Left colon (tissue), 2 donors: ENCODE data around the gene STXBP3. TPM values are rescaled to one million over a fixed set of nuclear protein-coding genes. Genes with fewer than 3 reads are reported as not detected.

Source experiments
- ATAC-seq: fragments of 200-7000 bp; cut with Tn5 transposase; one replicate; pipeline ENCODE4 v1.9.1; 2020; ENCODE audit warnings: mild to moderate bottlenecking, moderate library complexity
- DNase-seq, 2 donors: peaks; one replicate each; pipeline ENCODE4 v3.0.0-alpha.2; 2020
- intact Hi-C, 2 donors: fragments of 100-400 bp; cut with DNase I in 1 of 2; cut with micrococcal nuclease in 1 of 2; formaldehyde crosslinking; loops; one replicate each; pipeline versions ENCODE4 v1.11.2 to v1.14.0; 2022; cut with DNase I, micrococcal nuclease
- total RNA-seq, 2 donors: library from RNA; stranded (reverse); fragmentation: NEBNext Ultra II Directional; extraction: Animal tissue kit (Norgen Biotek cat#: 25700); gene quantifications; one replicate each; pipeline ENCODE4 v1.2.1, GENCODE V29; 2021
- donor health status: DM: no; HTN: no; CAD: no.
- donor health status: DM: yes; HTN: yes; CAD: no.

The STXBP3 gene
- total RNA-seq, 2 donors from 2014 or later = 59.0 to 75.5 TPM

DNA sequence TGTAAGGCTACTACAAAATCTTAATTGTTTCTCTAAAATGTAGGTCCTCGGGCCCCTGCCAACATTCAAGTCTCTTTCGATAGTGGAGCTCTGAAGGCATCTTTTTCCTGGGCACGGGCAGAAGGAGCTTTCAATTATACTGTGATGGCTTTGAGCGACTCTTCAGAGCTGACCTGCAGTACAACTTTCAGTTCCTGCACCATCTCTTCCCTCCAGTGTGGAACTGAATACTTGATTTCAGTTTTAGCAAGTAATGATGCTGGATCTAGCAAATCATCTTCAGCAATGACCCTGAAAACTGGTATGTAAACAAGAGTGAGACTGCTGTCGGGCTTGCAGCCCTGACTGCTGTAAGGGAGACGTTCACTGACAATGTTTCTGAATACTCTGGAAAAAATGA lies 24.2 kb upstream of the STXBP3 start:
- intact Hi-C loops = no loop called here
- ATAC-seq (no peak), DNase-seq (no peak)

DNA sequence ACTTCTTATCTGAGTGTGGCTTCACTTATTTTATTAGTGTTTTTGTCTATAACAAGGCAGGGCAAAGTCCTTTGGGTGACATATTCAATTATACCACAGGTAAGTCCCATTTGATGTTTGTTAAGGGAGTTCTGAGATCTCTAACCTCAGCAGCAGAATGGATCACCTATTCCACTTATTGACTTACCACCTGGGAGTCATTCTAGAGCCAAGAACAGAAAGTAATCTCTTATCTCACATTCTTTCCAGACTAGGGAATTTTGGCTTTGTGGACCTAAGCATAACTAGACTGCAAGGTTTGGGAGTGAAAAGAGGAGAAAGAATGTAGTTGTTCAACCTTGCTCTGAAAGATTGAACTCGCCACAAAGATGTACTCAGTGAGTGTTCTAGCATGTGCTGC lies 20.6 kb upstream of the STXBP3 start:
- ATAC-seq (peak; percentile 99), DNase-seq (no peak)
- intact Hi-C loops = no loop called here

DNA sequence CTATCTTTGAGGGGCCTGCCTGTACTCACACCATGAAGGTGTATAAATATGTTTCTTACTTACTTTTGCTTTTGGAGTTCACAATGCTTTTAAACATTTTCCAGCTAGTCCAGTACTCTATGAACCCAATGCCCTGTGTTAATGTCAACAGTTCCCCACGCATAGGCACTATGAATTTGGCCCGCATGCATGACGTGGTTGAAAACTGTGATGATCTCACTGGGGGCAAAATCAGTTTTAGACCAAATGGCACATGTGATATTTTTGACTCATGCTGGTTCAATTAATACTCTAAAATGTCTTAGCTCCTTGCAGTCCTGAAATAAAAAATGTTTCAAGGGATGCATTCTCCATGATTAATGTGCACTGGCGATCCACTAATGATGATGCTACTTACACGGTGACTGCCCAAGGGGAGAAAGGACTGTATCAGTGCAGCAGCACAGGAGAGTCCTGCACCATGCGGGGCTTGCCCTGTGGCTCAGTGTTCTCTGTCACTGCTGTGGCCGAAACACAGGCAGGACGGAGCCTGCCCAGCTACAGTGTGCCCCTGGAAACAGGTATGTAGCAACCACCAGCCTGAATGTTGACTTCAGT lies 18.0 kb upstream of the STXBP3 start:
- intact Hi-C loops = no loop called here
- no peak for ATAC-seq

DNA sequence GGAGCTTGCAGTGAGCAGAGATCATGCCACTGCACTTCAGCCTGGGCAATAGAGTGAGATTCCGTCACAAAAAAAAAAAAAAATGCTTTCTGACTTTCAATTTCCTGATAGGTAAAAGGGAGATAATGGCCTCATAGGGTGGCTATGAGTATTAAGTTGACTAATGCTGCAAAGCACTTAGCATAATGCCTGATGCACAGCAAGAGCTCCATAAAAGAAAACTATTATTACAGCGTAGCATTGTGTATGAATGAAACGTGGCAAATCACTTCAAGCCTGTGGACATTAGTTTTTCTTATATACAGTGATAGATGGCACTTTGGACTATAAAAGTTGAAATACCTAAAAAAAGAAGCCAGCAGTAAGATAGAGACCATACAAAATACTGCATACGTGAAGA lies 17.0 kb upstream of the STXBP3 start:
- DNase-seq (no peak), ATAC-seq (no peak)
- intact Hi-C loops = no loop called here

More for the DNA sequence above, 18.0 kb upstream of the STXBP3 start:
- DNase-seq = no peak

DNA sequence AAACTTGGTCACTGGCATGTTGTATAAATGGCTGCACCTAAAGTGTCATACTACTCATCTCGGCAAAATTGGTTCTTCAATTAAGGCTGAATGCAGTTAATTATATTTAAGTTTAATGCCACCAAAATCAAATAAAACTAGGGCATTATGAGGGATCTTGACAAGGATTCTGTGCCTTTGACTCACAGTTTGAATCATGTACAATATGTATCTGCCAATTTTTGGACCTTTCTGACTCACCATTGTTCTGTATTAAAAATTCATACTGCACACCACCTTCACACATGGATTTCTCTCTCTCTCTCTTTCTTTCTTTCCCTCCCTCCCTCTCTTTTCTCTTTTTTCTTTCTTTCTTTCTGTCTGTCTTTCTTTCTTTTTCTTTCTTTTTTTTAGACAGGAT lies 14.1 kb upstream of the STXBP3 start:
- DNase-seq (no peak), ATAC-seq (no peak)
- intact Hi-C loops = no loop called here

DNA sequence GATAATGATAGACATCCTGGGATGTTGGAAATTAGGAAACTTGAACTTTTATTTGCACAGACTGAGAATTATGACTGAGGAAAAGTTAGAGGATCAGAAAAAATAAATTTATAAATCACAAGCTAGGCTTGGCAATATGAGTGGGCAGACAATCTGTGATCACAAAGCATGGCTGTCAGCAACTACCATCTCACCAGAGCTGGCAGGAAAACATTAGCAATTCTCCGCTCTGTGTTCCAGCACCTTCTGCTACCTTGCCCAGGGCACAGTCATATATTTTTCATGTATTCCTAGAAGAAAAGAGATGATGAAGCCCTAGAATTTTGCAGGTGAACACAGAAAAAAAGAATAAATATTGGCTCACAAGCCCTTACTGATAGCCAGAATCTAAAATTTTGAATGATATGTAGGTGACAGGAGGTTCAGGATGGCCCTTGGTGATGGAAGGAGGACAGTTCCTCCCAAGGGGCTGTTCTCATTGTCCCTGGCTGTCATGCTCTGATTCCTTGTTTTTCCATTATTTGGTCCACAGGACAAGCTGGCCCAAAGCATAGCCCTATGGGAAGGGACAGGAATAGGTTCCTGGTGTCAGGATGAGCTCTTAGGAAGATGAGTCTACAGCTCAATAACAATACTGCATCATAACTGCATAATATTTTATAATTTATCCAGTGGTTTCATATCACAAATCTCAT lies 12.2 kb upstream of the STXBP3 start:
- intact Hi-C loops = no loop called here
- DNase-seq = no peak
- no peak for ATAC-seq

DNA sequence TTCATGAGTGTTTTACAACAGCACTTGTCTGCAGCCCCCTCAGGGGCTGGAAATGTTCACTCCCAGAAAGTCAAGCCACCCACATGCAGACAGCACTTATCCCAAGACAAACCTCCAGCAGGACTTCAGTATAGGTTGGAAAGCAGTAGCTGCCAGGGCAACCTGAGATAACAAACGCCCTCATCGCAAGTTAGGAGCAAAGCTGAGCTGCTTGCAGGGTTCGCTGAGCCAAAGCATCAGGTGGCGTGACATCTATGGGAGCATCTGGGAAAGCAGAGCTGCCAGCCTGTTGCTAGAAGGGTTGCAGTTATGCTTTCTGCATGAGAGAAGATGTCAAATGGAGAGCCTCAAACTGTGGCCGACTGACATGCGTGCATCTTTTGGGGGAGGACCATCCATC lies 4.2 kb upstream of the STXBP3 start:
- DNase-seq = no peak
- intact Hi-C loops = no loop called here
- ATAC-seq = no peak

DNA sequence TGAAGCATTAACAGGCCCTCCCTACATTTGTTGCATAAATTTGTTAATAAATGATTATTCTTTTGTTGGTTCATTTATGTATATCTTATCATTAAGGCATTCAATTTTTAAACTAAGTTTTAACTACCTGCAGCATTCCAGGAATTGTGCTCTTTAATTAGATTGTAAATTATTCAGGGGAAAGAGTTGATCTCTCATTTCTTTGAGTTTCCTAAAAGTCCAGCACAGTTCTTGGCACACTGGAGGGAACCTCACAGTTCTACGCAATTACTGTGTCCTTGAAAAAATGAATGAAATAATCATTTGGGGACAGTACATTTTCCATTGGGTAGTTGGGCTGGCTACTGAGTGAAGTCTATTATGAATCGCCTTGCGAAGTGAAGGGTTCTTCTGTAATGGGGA lies 493 bp upstream of the STXBP3 start:
- no peak for DNase-seq
- no peak for ATAC-seq
- intact Hi-C loops = no loop called here

DNA sequence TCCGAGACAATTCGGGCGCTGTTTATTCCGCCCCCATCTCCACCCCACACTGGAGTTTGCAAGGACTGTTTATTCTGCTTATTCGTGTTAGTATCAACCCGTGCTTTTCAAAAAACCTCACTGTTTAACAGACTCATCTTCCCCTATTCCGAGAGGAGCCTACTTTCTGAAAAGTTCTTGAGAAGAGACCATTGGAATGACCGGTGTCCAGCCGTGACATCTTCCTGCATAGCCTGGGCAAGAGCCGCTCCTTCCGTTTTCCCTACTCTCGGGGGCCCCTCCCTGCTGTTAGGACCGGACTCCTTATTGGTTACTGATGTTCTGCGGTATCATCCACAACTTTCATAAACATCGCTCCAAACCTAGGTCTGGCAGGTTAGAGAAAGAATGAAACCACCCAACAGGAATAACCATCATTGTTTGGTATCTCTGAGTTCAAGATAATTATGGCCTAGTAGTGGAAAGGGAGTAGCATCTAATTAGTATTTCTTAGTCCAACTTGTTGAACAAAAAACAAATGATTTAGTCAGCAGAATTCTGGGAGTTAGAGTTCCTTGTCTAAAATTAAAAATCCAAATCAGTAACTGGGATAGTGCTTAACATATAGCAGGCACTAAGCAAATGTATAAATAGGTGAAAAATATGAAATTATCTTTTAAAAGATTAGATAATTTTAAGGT lies 837 bp downstream of the STXBP3 start:
- DNase-seq = peak; percentile 79 to 90
- intact Hi-C loops = no loop called here
- peak; percentile 71 for ATAC-seq

DNA sequence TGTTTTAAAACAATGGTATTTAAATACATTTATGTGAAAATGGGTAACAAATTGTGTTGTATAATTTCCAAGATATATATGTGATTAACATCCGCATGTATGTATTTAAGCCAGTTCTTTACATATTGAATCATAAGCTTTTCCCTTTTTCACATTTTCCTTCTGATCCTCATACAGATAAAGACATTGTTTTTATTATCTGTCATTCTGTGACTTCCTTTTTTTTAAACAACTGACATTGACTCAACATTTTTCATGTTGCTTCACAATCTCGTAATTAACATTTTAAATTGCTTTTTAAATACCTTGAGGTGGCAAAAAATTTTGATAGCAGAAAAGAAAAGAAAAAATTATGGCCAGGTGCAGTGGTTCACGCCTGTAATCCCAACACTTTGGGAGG lies 1.4 kb downstream of the STXBP3 start:
- intact Hi-C loops = no loop called here
- no peak for ATAC-seq
- no peak for DNase-seq

DNA sequence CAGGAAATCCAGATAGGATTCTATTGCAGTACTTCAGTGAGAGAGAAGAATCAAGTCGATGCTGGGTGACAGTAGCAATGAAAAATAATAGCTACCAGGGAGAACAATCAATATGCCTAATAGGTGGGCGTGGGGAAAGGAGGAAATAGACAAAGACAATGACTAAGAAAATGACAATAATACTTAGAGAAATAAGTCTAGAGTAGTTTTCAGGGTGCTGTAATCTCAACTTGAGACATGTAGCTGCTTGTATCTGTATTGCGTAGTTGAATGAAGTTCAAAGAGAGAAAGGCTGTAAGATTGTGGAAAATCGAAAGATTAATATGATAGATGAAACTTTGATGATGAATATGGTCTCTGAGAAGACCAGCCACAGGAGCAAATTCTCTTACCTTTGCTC lies 2.6 kb downstream of the STXBP3 start:
- intact Hi-C loops = no loop called here
- no peak for ATAC-seq
- no peak for DNase-seq

DNA sequence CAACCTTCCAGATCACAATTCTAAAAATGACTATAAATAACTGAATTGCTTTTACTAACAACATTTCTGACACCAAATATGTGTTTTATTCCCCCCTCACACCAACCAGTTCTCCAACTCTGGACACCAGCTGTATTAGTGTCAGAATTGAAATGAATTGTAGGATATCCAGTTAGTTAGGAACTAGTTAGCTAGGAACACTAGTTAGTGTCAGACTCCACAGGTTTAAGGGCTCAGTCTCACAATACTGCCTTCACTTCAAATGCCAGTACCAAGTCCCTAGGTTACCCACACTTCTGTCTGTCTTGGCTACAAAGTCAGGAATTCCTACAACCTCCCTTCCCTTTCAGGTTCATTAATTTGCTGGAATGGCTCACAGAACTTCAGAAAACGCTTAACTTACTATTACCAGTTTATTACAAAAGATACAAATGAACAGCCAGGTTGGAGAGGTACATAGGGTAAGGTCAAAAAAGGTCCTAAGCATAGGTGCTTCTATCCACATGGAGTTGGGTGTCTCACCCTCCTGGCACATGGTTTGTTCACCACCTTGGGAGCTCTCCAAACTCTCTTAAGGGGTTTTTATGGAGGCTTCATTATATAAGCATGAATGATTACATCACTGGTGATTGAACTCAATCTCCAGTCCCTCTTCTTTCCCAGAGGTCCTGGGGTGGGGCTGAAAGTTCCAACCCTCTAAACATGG lies 4.2 kb downstream of the STXBP3 start:
- DNase-seq = no peak
- no peak for ATAC-seq
- intact Hi-C loops = no loop called here

DNA sequence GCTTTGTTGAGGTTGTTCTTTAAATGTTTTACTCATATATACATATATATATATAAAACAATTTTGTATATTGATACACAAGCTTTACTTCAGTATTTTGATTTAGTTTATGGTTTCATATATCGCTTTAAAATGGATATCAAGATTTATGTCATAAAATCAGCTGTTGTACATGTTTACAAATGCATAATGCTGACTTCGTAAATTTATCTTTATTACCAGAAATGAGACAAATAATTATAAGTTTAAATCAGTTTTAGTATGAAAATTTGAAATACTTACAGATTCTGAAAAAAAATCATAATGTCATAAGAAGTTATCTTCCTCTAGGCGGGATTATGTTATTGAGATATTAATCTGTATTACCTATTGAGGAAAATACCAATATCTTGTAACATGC lies 6.9 kb downstream of the STXBP3 start:
- intact Hi-C loops = no loop called here
- ATAC-seq = no peak

DNA sequence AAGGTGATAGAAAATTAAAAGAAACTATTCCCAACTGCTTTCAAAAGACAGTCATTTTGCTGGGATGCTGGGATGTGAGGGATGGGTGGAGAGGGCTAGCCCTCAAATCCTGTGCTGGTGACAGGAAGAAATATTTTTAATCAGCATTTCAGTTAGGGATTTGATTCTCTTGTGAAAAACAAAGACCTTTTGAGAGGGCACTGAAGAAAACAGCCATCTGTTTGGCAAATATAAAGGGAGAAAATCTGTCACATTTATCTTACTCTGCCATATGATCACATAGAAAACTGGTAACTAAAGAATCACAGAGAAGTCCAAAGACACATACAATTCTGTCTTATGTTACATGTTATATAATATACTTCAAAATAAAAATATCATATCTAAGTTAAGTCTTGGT lies 12.3 kb downstream of the STXBP3 start:
- intact Hi-C loops = no loop called here
- DNase-seq = no peak

More for the DNA sequence above, 6.9 kb downstream of the STXBP3 start:
- DNase-seq = no peak

DNA sequence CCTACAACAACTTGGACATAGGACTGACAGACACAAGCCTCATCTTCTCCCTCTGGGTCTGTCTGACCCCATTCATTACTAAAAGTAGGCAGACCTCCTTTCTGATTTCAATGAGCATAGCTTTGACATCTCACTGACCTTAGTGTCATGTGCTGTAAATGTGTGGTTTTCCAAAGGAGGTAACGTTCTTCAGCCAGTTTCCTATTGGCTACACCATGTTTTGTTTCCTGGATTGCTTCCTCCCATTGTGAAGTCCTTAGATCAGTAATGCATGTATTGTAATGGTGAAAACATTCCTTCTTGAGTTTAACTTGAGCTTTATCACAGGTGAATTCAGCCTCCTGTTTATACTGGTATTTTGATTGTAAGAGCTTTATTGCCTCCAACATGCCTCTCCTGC lies 20.6 kb downstream of the STXBP3 start:
- ATAC-seq (no peak), DNase-seq (no peak)
- intact Hi-C loops = no loop called here

More for the DNA sequence above, 12.3 kb downstream of the STXBP3 start:
- ATAC-seq = no peak

DNA sequence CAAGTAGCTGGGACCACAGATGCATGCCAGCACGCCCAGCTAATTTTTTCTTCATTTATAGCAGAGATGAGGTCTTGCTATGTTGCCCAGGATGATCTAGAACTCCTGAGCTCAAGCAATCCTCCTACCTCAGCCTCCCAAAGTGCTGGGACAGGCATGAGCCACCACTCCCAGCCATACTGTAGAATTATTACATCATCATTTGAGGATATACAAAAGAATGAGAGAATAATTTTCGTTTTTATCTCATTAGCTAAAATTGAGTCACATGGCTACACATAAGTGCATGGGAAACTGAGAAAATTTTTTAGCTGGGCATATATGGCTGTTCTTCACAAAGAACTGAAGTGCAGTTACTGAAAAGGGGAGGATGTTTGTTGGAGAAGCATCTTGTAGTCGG lies 21.2 kb downstream of the STXBP3 start:
- no peak for ATAC-seq
- no peak for DNase-seq
- intact Hi-C loops = no loop called here

DNA sequence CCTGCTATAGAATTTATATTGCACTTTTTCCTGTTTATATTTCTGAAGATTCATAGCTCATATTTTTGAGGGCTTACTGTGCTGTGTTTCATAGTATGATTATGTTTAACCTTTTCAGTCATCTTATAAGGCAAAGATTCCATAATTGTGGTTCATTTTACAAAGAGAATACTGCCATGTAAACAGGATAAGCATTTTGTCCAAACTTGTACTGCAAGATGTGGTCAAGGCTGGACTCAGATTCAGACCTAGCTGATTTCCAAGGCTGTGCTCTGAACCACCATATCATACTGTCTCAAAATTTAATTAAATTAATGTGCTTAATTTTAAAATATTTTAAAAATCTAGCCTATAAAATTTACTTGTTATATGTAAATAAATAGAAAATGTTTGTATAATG lies 31.4 kb downstream of the STXBP3 start:
- DNase-seq (no peak), ATAC-seq (no peak)
- intact Hi-C loops = no loop called here

DNA sequence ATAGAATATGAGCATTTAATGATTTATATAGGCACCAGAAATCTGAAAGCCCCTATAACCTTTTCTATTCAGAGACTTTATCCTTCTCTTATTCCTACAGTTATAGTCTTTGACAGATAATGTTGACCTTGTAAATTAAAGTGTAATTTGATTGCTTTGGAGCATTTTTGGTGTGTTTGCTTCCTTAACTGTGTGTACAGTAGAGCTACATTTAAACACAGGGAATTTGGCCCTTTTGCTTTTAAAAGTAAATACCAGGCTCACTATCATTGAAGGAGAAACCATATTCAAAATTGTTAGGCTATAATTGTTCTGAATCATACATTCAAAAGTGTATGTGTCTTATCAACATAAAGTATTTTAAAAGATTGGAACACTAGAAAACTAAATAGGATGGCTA lies 33.0 kb downstream of the STXBP3 start:
- ATAC-seq = peak; percentile 67
- DNase-seq = no peak
- intact Hi-C loops = no loop called here

DNA sequence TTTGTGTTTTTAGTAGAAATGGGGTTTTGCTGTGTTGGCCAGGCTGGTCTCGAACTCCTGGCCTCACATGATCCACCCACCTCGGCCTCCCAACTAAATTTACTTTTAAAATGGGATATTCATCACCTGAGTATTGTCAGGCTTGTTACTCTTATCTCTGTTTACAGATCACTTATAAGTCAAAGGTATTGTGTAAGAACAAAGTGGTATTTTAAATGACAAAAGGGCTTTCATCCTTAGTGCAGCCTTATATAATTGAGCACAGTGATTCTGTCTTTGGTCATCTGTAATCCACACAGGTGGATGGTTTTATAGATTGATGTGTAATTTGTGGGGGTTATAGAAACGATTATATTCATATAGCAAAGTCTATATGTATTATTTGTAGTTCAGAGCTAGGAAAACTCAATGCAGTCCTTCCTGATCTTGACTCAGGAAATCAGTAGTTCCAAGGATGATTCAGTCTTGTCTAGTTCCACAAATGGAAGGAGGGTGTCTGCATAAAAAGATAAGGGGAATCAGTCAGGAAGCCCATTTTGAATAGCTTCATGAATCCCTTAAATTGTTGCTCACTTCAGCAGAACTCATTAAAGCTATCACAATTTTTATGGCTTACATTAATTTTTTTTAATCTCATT lies 34.6 kb downstream of the STXBP3 start:
- ATAC-seq = peak; percentile 34
- no peak for DNase-seq
- intact Hi-C loops = no loop called here
